H54 (cell line): Measurements from ENCODE around the gene GNG13.

ENCODE experiments used
- DNase-seq: peaks from one replicate; pipeline ENCODE4 v3.0.0; 2011; ENCODE audit warnings: low spot score, mixed read lengths; ENCODE audit not compliant: insufficient read length
- FAIRE-seq: peaks from 3 replicates; lab custom pipeline; 2011; peaks lifted over from hg19 to GRCh38; lab: Jason Lieb, UNC
- POLR2A ChIP-seq: IDR thresholded peaks from 2 replicates; pipeline ENCODE4 v1.6.1; 2011; ENCODE audit warnings: low read depth, mild to moderate bottlenecking, low read length

GNG13 gene

DNA sequence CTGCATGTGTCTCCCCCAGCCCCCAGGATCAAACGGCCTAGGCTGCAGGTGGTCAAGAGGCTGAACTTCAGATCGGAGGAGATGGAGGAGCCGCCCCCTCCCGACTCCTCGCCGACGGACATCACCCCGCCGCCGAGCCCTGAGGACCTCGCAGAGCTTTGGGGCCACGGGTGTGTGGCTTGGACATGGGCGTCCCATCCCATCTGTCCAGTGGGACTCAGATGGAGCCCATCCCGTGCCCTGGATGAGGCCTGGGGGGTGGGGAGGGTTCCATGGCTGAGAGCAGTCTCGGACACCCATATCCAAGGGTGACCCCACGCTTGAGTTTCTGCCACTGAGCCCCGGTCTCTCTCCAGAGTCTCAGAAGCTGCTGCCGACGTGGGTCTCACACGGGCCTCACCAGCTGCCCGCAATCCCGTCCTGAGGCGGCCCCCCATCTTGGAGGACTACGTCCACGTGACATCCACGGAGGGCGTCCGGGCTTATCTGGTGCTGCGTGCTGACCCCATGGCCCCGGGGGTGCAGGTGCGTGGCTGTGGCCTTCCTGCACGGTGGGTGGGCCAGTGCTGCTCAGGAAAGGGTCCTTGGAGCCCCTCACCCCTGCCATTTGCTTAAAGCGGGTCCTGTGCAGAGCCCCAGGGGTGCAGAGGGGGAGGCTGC lies 11.2 kb downstream of the GNG13 start:
- FAIRE-seq (no peak), DNase-seq (no peak)
- no peak for TF ChIP-seq POLR2A

DNA sequence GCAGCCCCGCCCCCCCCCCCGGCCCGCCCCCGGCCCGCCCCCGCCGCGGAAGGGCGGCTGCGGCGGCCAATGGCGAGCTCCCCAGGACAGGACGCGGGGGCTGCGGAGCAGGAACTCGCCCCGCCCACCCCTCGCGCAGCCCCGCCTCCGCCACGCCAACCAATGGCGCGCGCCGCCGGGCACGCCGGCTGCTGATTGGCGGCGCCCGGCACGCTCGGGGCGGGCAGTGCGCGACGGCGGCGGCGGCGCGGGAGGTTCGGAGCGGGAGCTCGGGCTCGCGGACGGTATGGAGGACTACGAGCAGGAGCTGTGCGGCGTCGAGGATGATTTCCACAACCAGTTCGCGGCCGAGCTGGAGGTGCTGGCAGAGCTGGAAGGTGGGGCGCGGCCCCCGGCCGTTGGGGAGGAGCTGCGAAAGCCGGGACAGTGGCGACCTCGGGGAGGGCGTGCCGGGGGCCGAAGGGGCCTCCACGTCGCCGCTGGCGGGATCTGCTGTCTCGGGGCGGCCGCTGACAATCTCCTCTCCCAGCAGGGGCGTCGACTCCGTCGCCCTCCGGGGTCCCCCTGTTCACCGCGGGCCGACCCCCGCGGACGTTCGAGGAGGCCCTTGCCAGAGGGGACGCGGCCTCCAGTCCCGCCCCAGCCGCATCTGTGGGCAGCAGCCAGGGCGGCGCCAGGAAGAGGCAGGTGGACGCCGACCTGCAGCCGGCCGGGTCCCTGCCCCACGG lies 12.0 kb downstream of the GNG13 start, which contains the start of gene CHTF18:
TSS of gene CHTF18 (plus strand) at position 222 of the 728 bp plus-strand sequence. CDS start at position 287, 65 bp downstream.
- DNase-seq (peak; percentile 97), FAIRE-seq (no peak)
- peak; percentile 73 for TF ChIP-seq POLR2A

DNA sequence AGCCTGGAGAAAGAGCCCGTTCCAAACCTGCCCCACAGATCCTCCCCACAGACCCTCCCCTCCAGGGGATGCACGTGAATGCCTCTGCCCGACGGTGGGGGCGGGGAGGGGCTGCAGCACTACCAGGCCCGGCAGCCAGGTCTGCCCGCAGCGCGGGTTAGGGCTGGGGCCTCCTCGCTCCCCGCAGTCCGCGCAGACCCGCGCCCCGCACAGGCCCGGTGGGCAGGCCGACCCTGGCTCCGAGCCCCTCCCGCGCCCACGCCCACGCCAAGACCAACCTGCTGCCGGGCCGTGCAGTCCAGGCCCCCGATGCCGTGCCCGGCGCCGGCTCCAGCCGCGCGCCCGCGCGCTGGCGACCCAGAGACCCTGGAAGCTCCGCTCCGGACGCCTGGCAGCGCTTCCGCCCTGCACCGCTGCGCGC lies 12.5 kb downstream of the GNG13 start, which contains the start of gene RPUSD1:
TSS of gene RPUSD1 (minus strand) at position 404 of the 421 bp plus-strand sequence. CDS start 644 bp downstream, outside the sequence.
- peak; percentile 61; the same call in 1 of the 2 replicates for TF ChIP-seq POLR2A
- FAIRE-seq = no peak
- no peak for DNase-seq

DNA sequence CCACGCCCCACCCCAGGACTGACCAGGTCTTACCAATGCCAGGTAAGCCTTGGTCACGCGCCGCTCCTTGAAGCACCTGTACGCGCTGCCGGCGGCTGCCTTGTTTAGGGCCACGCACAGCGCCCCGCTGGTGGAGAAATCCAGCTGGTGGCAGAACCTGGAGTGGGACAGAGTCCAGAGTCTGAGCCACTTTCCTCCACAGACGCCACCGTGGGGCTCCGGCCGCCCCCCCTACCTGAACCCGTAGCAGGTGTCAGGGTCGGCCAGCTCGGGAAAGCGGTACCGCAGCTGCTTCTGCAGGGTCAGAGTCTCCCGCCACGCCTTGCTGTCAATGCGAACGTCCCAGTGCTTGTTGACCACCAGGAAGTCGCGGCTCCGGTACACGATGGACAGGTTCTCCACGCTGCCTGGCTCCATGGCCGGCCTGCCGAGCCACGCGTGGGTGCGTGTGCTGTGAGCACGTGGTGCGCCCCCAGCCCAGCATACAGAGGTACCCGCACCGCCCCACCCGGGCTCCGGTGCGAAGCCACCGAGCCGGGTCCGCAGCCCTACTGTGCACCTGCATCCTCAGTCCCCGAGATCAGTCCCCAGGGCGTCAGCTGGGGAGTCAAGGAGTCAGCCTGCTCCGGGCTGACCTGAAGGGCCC lies 13.1 kb downstream of the GNG13 start:
- no peak for FAIRE-seq

DNA sequence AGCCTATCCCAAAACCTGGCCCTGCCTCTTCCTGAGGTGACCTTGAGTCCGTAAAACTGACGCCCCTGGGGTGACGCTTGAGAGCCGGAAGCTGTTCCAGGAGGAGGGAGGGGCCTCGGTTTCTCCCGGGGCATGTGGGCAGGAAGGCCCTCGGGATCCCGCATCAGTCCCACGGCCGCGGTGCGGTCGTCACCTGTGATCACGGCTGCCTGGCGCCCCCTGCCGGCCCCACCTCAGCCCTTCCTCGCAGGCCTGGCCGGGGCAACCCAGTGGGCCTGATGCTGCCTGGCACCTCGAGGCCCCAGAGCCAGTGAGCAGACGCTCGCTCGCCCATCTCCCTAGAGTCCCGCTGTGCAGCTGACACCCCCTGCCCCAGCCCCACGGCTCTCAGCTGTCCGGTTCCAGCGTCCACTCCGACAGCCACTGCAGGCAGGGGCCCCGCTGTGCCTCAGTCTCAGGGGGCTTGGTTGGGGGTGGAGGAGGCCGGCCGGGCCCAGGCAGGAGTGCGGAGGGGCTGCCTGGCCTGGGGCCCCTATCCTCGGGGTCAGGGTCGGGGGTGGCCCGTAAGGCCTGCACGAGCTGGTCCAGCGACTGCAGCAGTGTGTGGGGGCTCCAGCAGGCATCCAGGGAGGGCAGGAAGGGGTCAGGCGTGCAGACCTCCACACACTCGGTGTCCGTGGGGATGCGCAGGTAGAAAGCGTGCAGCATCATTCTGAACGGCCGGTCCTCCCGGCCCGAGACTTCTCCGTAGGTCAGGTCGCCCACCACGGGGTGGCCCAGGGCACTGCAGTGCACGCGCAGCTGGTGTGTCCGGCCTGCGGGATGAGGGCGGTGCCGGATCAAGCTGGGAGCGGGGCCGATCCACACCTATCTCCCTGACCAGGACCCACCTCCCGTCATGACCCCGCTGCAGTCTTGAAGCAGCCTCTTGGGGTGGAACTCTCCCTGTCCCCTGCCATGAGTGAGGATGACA lies 14.7 kb downstream of the GNG13 start:
- TF ChIP-seq POLR2A = no peak
- FAIRE-seq = no peak
- DNase-seq = no peak

More for the DNA sequence above, 13.1 kb downstream of the GNG13 start:
- DNase-seq = no peak
- TF ChIP-seq POLR2A = no peak

DNA sequence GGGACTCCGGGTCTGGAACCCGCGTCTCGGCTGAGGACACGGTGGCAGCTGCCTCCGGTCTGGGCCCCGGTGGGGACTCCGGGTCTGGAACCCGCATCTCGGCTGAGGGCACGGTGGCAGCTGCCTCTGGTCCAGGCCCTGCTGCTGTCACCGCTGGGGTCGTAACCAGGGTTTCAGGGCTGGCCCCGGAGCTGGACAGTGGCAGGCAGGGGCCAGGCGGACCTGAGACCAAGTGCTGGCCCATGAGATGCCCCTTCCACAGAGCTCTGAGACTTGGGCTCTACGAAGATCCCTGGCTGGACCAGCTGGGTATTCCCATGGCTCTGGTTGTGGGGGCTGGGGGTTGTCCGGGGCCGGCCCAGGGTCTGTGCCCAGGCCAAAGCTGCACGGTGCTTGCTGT lies 16.1 kb downstream of the GNG13 start:
- no peak for TF ChIP-seq POLR2A
- DNase-seq (no peak), FAIRE-seq (no peak)

DNA sequence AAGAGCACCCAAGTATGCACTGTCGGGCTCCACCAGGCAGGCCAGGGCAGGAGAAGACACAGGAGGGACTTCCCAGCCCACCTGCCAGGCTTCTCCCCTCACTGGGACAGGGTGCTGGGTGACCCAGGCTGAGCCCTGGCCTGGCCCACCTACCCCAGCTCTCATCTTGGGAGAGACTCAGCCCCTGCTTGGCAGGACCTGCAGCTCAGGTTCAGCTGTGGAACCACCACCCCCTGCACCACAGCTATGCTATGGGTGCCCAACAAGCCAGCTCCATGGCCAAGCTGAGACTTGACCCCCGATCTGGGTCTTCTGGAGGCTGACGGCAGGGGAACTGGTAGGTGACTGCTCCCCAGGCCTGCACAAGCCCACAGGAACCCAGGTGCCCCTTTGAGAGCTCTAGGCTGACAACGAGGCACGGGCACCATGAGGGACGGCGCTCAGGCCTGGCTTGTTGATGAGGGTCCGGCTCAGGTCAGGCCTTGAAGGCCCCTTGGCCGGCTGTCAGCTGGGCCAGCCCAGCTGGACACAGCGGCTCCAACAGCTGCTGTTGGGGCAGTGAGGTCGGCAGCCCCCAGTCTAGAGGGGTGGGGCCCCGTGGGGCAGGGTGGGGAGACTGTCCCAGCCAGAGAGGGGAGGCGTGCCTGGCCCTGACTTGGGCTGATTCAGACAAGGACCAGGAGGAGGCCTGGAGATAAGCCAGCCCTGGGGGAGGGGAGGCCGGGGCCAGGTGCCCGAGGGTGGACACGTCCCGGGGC lies 17.0 kb downstream of the GNG13 start:
- FAIRE-seq (no peak), DNase-seq (no peak)

DNA sequence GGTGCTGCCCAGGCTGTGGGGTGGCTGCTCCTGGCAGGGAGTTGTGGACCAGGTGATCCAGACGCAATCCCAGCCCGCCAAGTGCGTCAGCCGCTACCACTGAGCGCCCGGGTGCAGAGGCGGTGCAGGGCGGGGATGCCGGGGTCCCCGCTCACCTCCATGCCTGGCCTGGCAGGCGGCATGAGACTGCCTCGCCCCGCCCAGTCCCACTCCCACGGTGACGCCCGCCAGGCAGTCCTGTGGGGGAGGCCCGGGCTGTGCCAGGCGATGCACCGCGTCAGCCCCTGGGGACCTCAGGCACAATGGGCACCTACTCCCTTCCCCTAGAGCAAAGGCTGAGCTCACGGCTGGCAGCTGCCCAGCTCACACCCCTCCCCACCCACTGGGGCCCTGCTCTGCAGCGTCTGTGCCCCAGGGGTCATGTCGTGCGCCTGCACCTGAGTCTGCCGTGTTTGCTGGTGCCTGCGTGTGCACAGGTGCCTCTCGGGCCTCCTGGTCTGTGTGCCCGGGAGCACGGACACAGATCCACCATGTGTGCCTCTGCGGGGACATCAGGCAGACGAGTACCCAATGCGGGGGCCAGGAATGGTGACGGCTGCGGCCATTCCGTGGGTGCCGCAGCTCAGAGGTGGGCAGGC lies 17.6 kb downstream of the GNG13 start:
- TF ChIP-seq POLR2A = peak; percentile 10; the same call in 1 of the 2 replicates
- DNase-seq = no peak
- no peak for FAIRE-seq

More for the DNA sequence above, 17.0 kb downstream of the GNG13 start:
- TF ChIP-seq POLR2A = no peak

DNA sequence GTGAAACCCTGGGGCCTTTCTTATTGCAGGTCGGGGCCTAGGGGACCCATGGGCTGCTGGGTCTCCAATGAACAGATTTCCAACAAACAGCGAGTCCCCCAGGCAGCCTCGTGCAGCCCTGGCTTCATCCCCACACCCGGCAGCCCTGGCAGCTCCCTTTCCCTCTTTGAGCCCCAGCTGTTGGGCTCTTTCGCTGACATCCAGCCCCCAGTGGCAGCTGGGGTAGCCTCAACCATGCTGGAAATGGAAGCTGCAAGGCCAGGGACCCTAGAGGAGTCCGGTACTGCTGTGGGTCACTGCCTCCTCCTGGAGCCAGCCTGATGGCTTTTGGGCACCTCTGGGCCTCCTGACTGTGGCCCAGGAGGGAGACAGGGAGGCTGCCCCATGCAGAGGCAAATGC lies 18.3 kb downstream of the GNG13 start:
- FAIRE-seq = no peak
- no peak for DNase-seq
- TF ChIP-seq POLR2A = no peak

DNA sequence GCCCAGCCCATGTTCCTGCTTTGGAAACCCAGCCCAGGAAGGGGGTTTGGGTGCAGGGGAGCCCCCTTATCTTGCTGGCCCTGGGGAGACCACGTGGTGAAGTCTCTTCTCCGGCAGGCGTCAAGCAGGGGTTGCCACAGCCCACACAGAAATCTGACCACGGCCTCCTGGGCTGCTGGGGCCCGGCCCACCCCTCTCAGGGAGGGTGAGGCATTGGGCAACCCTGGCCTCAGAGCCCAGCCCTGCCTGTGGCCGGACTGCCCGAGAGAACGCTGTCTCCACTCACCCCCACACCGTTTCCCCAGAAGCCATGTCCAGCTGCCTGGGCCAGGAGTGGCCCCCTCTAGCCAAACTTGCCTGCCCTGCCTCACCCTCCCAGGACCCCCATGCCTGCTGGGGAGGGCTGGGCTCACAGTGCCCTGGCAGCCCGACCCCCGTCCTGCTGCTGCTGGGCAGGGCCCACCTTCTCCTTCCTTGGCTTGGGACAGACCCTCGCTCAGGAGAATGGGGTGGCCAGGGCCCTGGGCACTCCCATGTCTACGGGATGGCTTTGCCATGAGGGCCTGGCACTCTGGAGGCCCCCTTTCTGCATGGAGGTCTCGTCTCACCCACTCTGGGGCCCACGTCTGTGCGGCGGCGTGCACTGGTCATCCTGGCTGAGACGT lies 19.1 kb downstream of the GNG13 start:
- FAIRE-seq = no peak
- no peak for DNase-seq
- no peak for TF ChIP-seq POLR2A

DNA sequence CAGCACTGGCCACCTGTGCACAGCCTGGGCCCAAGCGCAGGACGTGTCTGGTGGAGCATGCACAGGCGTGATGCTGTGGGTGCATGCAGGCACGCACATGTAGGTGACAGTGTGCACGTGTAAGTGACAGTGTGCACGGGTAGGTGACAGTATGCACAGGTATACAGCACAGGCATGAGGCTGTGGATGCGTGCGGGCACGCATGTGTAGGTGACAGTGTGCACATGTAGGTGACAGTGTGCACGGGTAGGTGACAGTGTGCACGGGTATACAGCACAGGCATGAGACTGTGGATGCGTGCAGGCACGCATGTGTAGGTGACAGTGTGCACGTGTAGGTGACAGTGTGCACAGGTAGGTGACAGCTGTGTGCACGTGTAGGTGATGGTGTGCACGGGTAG lies 20.2 kb downstream of the GNG13 start:
- DNase-seq = no peak
- TF ChIP-seq POLR2A = no peak
- FAIRE-seq = no peak
